Gastrocnemius medialis (tissue), 4 donors: ENCODE measurements around the gene CALML4.
"Not testable (repeated sequence)": the region's sequence is repeated elsewhere in the genome, so short reads cannot be mapped to it uniquely, and the experiment has no call there.

Source experiments
- POLR2A ChIP-seq, 2 donors: fragments of 450-650 bp; IDR thresholded peaks; one replicate each; pipeline ENCODE4 v1.6.1; 2017; ENCODE audit warnings: antibody characterized with exemption in 2 of 2, mild to moderate bottlenecking in 2 of 2, moderate library complexity in 2 of 2
- TF ChIP-seq, protein P1 (sequence below), 5 experiments: fragments of 450-650 bp in 3 of 5; fragments of 200-600 bp in 2 of 5; sonication (generic) in 2 of 5; IDR thresholded peaks in 4 of 5; conservative IDR thresholded peaks in 1 of 5; 1 replicate in 4 of 5; 2 replicates in 1 of 5; pipeline ENCODE4 v1.5.1; 2016 to 2019; ENCODE audit warnings: antibody characterized with exemption in 5 of 5, mild to moderate bottlenecking in 3 of 5, moderate library complexity in 3 of 5

DNA sequence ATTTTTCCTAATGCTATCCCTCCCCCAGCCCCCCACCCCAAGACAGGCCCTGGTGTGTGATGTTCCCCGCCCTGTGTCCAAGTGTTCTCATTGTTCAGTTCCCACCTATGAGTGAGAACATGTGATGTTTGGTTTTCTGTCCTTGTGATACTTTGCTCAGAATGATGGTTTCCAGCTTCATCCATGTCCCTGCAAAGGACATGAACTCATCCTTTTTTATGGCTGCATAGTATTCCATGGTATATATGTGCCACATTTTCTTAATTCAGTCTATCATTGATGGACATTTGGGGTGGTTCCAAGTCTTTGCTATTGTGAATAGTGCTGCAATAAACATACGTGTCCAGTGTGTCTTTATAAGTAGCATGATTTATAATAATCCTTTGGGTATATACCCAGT, 33.1 kb downstream of the CALML4 start:
- TF ChIP-seq POLR2A (IDR thresholded peaks at IDR 0.05), result not testable (repeated sequence)
- TF ChIP-seq, protein P1, sequence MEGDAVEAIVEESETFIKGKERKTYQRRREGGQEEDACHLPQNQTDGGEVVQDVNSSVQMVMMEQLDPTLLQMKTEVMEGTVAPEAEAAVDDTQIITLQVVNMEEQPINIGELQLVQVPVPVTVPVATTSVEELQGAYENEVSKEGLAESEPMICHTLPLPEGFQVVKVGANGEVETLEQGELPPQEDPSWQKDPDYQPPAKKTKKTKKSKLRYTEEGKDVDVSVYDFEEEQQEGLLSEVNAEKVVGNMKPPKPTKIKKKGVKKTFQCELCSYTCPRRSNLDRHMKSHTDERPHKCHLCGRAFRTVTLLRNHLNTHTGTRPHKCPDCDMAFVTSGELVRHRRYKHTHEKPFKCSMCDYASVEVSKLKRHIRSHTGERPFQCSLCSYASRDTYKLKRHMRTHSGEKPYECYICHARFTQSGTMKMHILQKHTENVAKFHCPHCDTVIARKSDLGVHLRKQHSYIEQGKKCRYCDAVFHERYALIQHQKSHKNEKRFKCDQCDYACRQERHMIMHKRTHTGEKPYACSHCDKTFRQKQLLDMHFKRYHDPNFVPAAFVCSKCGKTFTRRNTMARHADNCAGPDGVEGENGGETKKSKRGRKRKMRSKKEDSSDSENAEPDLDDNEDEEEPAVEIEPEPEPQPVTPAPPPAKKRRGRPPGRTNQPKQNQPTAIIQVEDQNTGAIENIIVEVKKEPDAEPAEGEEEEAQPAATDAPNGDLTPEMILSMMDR (IDR thresholded peaks at IDR 0.05 in 4 of 5, conservative IDR thresholded peaks at IDR 0.05 in 1 of 5), result not testable (repeated sequence)
